NCI-H128 (cell line): ENCODE results near the gene EYS.
"Not testable (repeated sequence)": the region's sequence is repeated elsewhere in the genome, so short reads cannot be mapped to it uniquely, and the experiment has no call there.

Experiments
- DNase-seq: peaks from one replicate; lab custom pipeline; 2025; ENCODE audit not compliant: unreplicated experiment; lab: John Stamatoyannopoulos, UW

Gene EYS

GRCh38 chr6:63882208-63882607, 1824.8 kb downstream of the EYS start:
- no peak for DNase-seq

- no peak for DNase-seq
These were observed 1825.2 kb downstream of the EYS start for GRCh38 chr6:63881791-63882190.

GRCh38 chr6:63872233-63872632, 1834.8 kb downstream of the EYS start:
- no peak for DNase-seq

GRCh38 chr6:63868351-63868750, 1838.7 kb downstream of the EYS start:
- DNase-seq = no peak

- no peak for DNase-seq
These were observed 1842.2 kb downstream of the EYS start for GRCh38 chr6:63864671-63865318.

GRCh38 chr6:63864061-63864460, 1843.0 kb downstream of the EYS start:
- DNase-seq = no peak

- DNase-seq = no peak
These were observed 1844.4 kb downstream of the EYS start for GRCh38 chr6:63862486-63863198.

- DNase-seq = no peak
These were observed 1847.5 kb downstream of the EYS start for GRCh38 chr6:63859528-63859927.

- no peak for DNase-seq
These were observed 1848.3 kb downstream of the EYS start for GRCh38 chr6:63858691-63859090.

GRCh38 chr6:63856271-63856670, 1850.8 kb downstream of the EYS start:
- no peak for DNase-seq

GRCh38 chr6:63844287-63844686, 1862.7 kb downstream of the EYS start:
- no peak for DNase-seq

GRCh38 chr6:63839485-63839884, 1867.5 kb downstream of the EYS start:
- DNase-seq = no peak

GRCh38 chr6:63828678-63829077, 1878.3 kb downstream of the EYS start:
- DNase-seq = not testable (repeated sequence)

GRCh38 chr6:63824722-63825121, 1882.3 kb downstream of the EYS start:
- DNase-seq = no peak

GRCh38 chr6:63821442-63821841, 1885.6 kb downstream of the EYS start:
- no peak for DNase-seq

- no peak for DNase-seq
These were observed 1887.2 kb downstream of the EYS start for GRCh38 chr6:63819831-63820230.

- DNase-seq = no peak
These were observed 1889.5 kb downstream of the EYS start for GRCh38 chr6:63817492-63818050.

- no peak for DNase-seq
These were observed 1890.0 kb downstream of the EYS start for GRCh38 chr6:63816982-63817436.

GRCh38 chr6:63816401-63816981, 1890.5 kb downstream of the EYS start:
- DNase-seq = no peak

- DNase-seq = no peak
These were observed 1892.6 kb downstream of the EYS start for GRCh38 chr6:63814459-63814858.

- DNase-seq = no peak
These were observed 1893.4 kb downstream of the EYS start for GRCh38 chr6:63813566-63814120.

- no peak for DNase-seq
These were observed 1898.5 kb downstream of the EYS start for GRCh38 chr6:63808576-63808975.
